ENCODE measurements around the gene ITGB5.

The ITGB5 gene

DNA sequence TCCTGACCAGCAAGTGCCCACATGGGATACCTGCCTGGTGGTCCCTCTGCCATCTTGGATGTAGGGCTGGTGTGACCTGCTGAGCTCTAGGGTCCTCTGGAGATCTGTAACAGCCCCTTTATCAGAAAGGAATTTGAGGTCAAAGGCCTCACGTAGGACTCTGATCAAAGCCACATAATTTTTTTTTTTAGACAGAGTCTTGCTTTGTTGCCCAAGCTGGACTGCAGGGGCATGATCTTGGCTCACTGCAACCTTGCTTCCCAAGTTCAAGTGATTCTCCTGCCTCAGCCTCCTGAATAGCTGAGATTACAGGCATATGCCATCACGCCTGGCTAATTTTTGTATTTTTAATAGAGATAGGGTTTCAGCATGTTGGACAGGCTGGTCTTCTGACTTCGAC is 9.5 kb downstream of the ITGB5 start:
- TF ChIP-seq, protein P1, sequence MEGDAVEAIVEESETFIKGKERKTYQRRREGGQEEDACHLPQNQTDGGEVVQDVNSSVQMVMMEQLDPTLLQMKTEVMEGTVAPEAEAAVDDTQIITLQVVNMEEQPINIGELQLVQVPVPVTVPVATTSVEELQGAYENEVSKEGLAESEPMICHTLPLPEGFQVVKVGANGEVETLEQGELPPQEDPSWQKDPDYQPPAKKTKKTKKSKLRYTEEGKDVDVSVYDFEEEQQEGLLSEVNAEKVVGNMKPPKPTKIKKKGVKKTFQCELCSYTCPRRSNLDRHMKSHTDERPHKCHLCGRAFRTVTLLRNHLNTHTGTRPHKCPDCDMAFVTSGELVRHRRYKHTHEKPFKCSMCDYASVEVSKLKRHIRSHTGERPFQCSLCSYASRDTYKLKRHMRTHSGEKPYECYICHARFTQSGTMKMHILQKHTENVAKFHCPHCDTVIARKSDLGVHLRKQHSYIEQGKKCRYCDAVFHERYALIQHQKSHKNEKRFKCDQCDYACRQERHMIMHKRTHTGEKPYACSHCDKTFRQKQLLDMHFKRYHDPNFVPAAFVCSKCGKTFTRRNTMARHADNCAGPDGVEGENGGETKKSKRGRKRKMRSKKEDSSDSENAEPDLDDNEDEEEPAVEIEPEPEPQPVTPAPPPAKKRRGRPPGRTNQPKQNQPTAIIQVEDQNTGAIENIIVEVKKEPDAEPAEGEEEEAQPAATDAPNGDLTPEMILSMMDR (IDR thresholded peaks at IDR 0.05; ENCODE audit: insufficient read depth, low read length, missing control alignments) = no peak
- H3K4me3 ChIP-seq (ENCODE audit: low read depth, low read length) = no peak overlapping the region
- CTCF ChIA-PET = interaction anchor here (0.7 to 2.0 kb wide), 5 partner anchors 15 to 116 kb away, joined by 4 to 12 read pairs (median 9); no protein-coding TSS in a partner anchor
- DNase-seq (ENCODE audit: low read depth, low spot score) = no peak
- POLR2A ChIA-PET = interaction anchor here (0.7 to 2.0 kb wide), 3 partner anchors 15 to 103 kb away, joined by 3 to 7 read pairs (median 6); no protein-coding TSS in a partner anchor

DNA sequence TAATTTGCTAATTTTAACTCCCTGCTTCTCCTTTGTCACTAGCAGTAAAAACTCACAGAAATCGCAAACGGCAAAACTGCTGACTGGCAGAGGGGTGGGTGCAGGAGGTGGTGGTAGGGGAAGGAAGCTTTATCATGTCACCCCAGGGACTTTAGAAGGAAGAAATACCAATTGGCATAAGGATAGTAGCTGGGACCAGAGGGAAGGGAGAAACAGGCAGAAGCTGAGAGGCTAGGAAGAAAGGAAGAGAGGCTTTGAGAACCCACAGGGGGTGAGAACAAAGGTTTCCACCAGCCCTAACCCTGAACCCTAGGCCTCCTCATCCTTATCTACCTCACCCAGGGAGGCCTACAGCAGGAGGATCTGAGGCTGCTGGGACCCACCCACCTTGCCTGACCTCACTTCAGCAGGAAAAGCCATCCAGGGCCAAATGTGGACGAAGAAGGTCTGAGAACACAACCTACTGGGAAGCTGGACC is 10.7 kb downstream of the ITGB5 start:
- no peak overlapping the region for H3K4me3 ChIP-seq (ENCODE audit: low read depth, low read length)
- DNase-seq (ENCODE audit: low read depth, low spot score) = no peak
- TF ChIP-seq, protein P1 (IDR thresholded peaks at IDR 0.05; ENCODE audit: insufficient read depth, low read length, missing control alignments) = no peak
- ChIA-PET CTCF (interaction anchor here (1.0 to 2.0 kb wide), 5 partner anchors 14 to 316 kb away, joined by 3 to 12 read pairs (median 9); no protein-coding TSS in a partner anchor), POLR2A (interaction anchor here (1.9 kb wide), 1 partner anchor 13 kb away, joined by 7 read pairs; no protein-coding TSS in a partner anchor)

DNA sequence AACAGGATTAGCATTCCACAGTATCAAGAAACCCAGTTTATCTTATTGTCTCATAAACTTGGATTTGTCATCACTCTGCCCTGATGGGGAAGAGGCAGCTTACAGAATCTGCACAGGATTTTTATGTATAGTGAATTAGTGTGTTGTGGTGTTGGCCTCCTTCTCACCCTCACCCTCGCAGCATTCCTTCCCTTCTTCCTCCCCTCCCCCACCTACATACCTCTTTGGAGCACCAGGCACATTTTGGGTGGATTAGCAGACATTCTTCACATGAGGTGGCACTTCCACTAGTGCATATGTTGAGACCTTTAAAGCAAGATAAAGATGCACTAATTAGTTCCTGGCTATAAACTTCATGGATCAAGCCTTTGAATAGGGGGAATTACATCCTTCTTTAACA is 13.9 kb downstream of the ITGB5 start:
- DNase-seq (ENCODE audit: low read depth, low spot score) = no peak
- CTCF ChIA-PET = interaction anchor here (1.8 to 2.1 kb wide), 3 partner anchors 9 to 112 kb away, joined by 4 to 8 read pairs (median 6); no protein-coding TSS in a partner anchor
- no peak overlapping the region for H3K4me3 ChIP-seq (ENCODE audit: low read depth, low read length)
- TF ChIP-seq, protein P1 (IDR thresholded peaks at IDR 0.05; ENCODE audit: insufficient read depth, low read length, missing control alignments) = no peak
- POLR2A ChIA-PET = interaction anchor here (0.6 kb wide), 1 partner anchor 82 kb away, joined by 3 read pairs; no protein-coding TSS in a partner anchor

DNA sequence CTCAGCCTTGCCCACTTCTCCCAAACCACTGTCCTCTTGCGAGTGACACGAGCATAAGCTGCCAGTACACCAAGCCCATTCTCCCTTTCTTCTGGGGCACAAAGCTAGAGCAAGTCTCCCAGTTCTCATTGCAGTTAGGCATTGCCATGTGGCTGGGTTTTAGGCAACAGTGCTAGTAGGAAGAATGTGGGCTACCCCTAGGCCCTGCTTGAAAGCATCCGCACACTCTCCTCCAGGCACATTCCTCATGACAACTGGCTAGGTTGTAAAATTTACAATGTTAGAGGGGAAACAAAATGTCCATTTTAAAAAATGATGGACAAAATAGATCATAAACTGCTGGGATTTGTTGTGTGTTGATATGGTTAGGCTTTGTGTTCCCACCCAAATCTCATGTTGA is 19.7 kb downstream of the ITGB5 start:
- ChIA-PET CTCF (interaction anchor here (0.7 to 1.3 kb wide), 2 partner anchors 40 to 107 kb away, joined by 3 read pairs; no protein-coding TSS in a partner anchor), POLR2A (no interaction called here)
- TF ChIP-seq, protein P1 (IDR thresholded peaks at IDR 0.05; ENCODE audit: insufficient read depth, low read length, missing control alignments) = no peak

DNA sequence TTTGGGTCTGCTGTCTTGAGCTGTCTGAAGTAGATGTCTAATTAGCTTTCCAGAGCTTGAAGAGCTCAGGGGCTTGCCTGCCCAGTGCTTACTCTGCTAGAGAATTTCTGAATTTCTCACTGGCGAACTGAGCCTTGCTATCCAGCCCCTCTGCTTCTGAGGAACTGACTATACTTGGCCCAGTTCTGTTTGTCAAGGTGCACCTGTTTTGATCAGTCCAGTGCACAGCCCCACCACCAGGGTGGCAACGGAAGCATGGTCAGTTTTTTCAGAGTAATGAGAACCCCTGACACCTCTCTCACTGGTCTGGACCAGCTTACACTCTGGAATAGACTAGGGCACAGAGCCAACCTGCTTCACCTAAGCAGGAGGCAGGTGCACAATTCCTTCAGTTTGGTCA is 25.2 kb downstream of the ITGB5 start:
- H3K4me3 ChIP-seq (ENCODE audit: low read depth, low read length) = no peak overlapping the region
- POLR2A ChIA-PET = interaction anchor here (1.5 to 2.6 kb wide), 2 partner anchors 15 to 17 kb away, joined by 3 to 7 read pairs; no protein-coding TSS in a partner anchor
- TF ChIP-seq, protein P1 (IDR thresholded peaks at IDR 0.05; ENCODE audit: insufficient read depth, low read length, missing control alignments) = no peak
- CTCF ChIA-PET = interaction anchor here (0.6 to 2.6 kb wide), 3 partner anchors 15 to 74 kb away, joined by 3 to 12 read pairs (median 3); no protein-coding TSS in a partner anchor
- DNase-seq (ENCODE audit: low read depth, low spot score) = no peak

More for the DNA sequence above, 19.7 kb downstream of the ITGB5 start:
- DNase-seq (ENCODE audit: low read depth, low spot score) = no peak
- no peak overlapping the region for H3K4me3 ChIP-seq (ENCODE audit: low read depth, low read length)

DNA sequence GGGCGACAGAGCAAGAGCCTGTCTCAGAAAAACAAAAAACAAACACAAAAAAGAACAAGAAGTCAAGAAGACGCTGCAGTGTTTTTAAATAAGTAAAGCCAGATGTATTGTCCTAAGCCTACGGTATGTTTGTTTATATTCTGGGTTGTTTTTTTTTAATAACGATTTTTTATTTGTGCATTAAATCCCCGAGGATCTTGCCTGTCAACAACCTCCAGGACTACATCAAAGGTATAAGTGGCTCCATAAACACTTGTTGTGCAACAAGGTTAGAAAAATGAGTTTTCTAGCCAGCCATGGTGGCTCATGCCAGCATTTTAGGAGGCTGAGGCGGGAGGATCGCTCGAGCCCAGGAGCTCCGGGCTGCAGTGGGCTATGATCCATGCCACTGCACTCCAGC is 26.1 kb downstream of the ITGB5 start:
- TF ChIP-seq, protein P1 (IDR thresholded peaks at IDR 0.05; ENCODE audit: insufficient read depth, low read length, missing control alignments) = no peak
- no peak overlapping the region for H3K4me3 ChIP-seq (ENCODE audit: low read depth, low read length)
- ChIA-PET CTCF (interaction anchor here (1.1 kb wide), 2 partner anchors 46 to 100 kb away, joined by 3 read pairs; no protein-coding TSS in a partner anchor), POLR2A (no interaction called here)
- no peak for DNase-seq (ENCODE audit: low read depth, low spot score)

Measured in AG04449 (cell line).